H1 (cell line): Measurements from ENCODE around the gene RNF151. TPM values are rescaled to one million over a fixed set of nuclear protein-coding genes. Genes with fewer than 3 reads are reported as not detected.
A peak's percentile ranks its signal among the peaks of the same experiment; 100 is the strongest.

Experiments used
- CTCF ChIA-PET: fragments of 300-600 bp; sonication (Branson Sonifier 250); formaldehyde crosslinking; loops from one replicate; lab custom pipeline; 2021; ENCODE audit not compliant: partially characterized antibody; lab: Charles Lee
- POLR2A ChIA-PET: fragments of 300-600 bp; sonication (Branson Sonifier 250); formaldehyde crosslinking; loops from one replicate; lab custom pipeline; 2021; ENCODE audit warnings: inconsistent platforms; ENCODE audit not compliant: partially characterized antibody; lab: Charles Lee
- DNase-seq, 2 experiments: peaks; one replicate each; pipeline versions ENCODE4 v3.0.0 to v3.0.0-alpha.2; 2010 to 2022; ENCODE audit warnings: low spot score in 2 of 2, low read depth in 1 of 2, mixed read lengths in 1 of 2
- FAIRE-seq: peaks from 2 replicates; lab custom pipeline; 2011; peaks lifted over from hg19 to GRCh38; lab: Jason Lieb, UNC
- H2AFZ ChIP-seq: 2 replicates; pipeline ENCODE4 v1.8.1; 2012; ENCODE audit warnings: low read length, inconsistent platforms
- H2AK5ac ChIP-seq: 2 replicates; pipeline ENCODE4 v1.6.1; 2013; ENCODE audit warnings: low read depth, low read length
- H2BK120ac ChIP-seq: replicated peaks from 2 replicates; pipeline ENCODE3; 2013; ENCODE audit warnings: low read depth, low read length, inconsistent platforms
- H2BK12ac ChIP-seq: 2 replicates; pipeline ENCODE4 v1.6.1; 2013; ENCODE audit warnings: low read depth, low read length
- H2BK15ac ChIP-seq: 2 replicates; pipeline ENCODE4 v1.6.1; 2013; ENCODE audit warnings: low read length
- H2BK20ac ChIP-seq: 2 replicates; pipeline ENCODE4 v1.6.1; 2013; ENCODE audit warnings: low read length
- H2BK5ac ChIP-seq: 2 replicates; pipeline ENCODE4 v1.6.1; 2013; ENCODE audit warnings: low read depth, low read length
- H3K14ac ChIP-seq: 2 replicates; pipeline ENCODE4 v1.6.1; 2013; ENCODE audit warnings: inconsistent platforms; ENCODE audit not compliant: insufficient read length
- H3K18ac ChIP-seq: 2 replicates; pipeline ENCODE4 v1.6.1; 2013; ENCODE audit warnings: low read length; ENCODE audit errors: extremely low read depth
- H3K23ac ChIP-seq: 2 replicates; pipeline ENCODE4 v1.6.1; 2013; ENCODE audit warnings: inconsistent platforms; ENCODE audit not compliant: insufficient read length
- H3K23me2 ChIP-seq: 2 replicates; pipeline ENCODE4 v1.6.1; 2013; ENCODE audit warnings: low read depth, low read length
- H3K27ac ChIP-seq: 2 replicates; pipeline ENCODE4 v1.6.1; 2011; ENCODE audit warnings: low read depth, low read length, inconsistent platforms
- H3K27me3 ChIP-seq, 4 experiments: replicated peaks in 1 of 4; 1 replicate in 1 of 4; 2 replicates in 3 of 4; pipeline versions ENCODE4 v1.6.1 to v1.8.1; 2011 to 2013; ENCODE audit warnings: low read length in 3 of 4, mild to moderate bottlenecking in 3 of 4, inconsistent platforms in 2 of 4, mixed read lengths in 2 of 4, moderate library complexity in 1 of 4; ENCODE audit not compliant: control insufficient read depth in 3 of 4, insufficient read depth in 3 of 4; ENCODE audit errors: extremely low read depth in 1 of 4
- H3K36me3 ChIP-seq, 4 experiments: 2 replicates each; pipeline versions ENCODE4 v1.6.1 to v1.8.1; 2011 to 2013; ENCODE audit warnings: mild to moderate bottlenecking in 4 of 4, low read length in 3 of 4, moderate library complexity in 2 of 4, control low read depth in 1 of 4, inconsistent platforms in 1 of 4; ENCODE audit not compliant: insufficient read depth in 4 of 4, control insufficient read depth in 2 of 4
- H3K4ac ChIP-seq: replicated peaks from 2 replicates; pipeline ENCODE3; 2013; ENCODE audit warnings: low read length, low read depth, mixed read lengths, inconsistent platforms; ENCODE audit not compliant: insufficient read length
- H3K4me1 ChIP-seq, 4 experiments: replicated peaks in 1 of 4; 1 replicate in 1 of 4; 2 replicates in 3 of 4; pipeline versions ENCODE4 v1.6.1 to v1.8.1; 2011 to 2013; ENCODE audit warnings: low read length in 3 of 4, inconsistent platforms in 2 of 4, mixed read lengths in 1 of 4; ENCODE audit not compliant: insufficient read depth in 4 of 4, control insufficient read depth in 3 of 4
- H3K4me2 ChIP-seq, 2 experiments: 2 replicates each; pipeline versions ENCODE4 v1.6.1 to v1.8.1; 2011 to 2013; ENCODE audit warnings: low read depth in 2 of 2, low read length in 2 of 2, control low read depth in 1 of 2, inconsistent platforms in 1 of 2, mild to moderate bottlenecking in 1 of 2; ENCODE audit not compliant: insufficient read depth in 1 of 2
- H3K4me3 ChIP-seq, 4 experiments: fragments of 200-600, 300-600 bp in 1 of 4; sonication (generic), shearing (Covaris generic), sonication (Bioruptor Twin) in 1 of 4; 2 replicates each; pipeline versions ENCODE4 v1.5.1 to v1.8.1; 2011 to 2016; ENCODE audit warnings: low read length in 4 of 4, low read depth in 3 of 4, control low read depth in 2 of 4, inconsistent platforms in 2 of 4, mild to moderate bottlenecking in 2 of 4, mixed read lengths in 1 of 4, moderate library complexity in 1 of 4; ENCODE audit not compliant: insufficient read depth in 2 of 4; ENCODE audit errors: extremely low read depth in 1 of 4
- H3K56ac ChIP-seq: replicated peaks from 2 replicates; pipeline ENCODE3; 2013; ENCODE audit warnings: low read depth, mild to moderate bottlenecking, mixed read lengths, low read length, inconsistent platforms; ENCODE audit not compliant: insufficient read length
- H3K79me1 ChIP-seq: 2 replicates; pipeline ENCODE4 v1.6.1; 2013; ENCODE audit warnings: low read depth, low read length, control low read depth
- H3K79me2 ChIP-seq, 2 experiments: 2 replicates each; pipeline versions ENCODE4 v1.6.1 to v1.8.1; 2012 to 2013; ENCODE audit warnings: low read length in 2 of 2, mild to moderate bottlenecking in 2 of 2, inconsistent platforms in 1 of 2; ENCODE audit not compliant: insufficient read depth in 2 of 2, control insufficient read depth in 1 of 2
- H3K9ac ChIP-seq, 4 experiments: replicated peaks in 1 of 4; 1 replicate in 1 of 4; 2 replicates in 3 of 4; pipeline versions ENCODE4 v1.6.1 to v1.8.1; 2011 to 2013; ENCODE audit warnings: low read depth in 3 of 4, low read length in 3 of 4, control low read depth in 2 of 4, mild to moderate bottlenecking in 2 of 4, moderate library complexity in 2 of 4, inconsistent platforms in 1 of 4; ENCODE audit errors: extremely low read depth in 1 of 4
- H3K9me3 ChIP-seq, 2 experiments: 2 replicates each; pipeline versions ENCODE4 v1.6.1 to v1.8.1; 2012 to 2013; ENCODE audit warnings: mild to moderate bottlenecking in 2 of 2, moderate library complexity in 2 of 2, control low read depth in 1 of 2, inconsistent platforms in 1 of 2, low read depth in 1 of 2, low read length in 1 of 2, mixed read lengths in 1 of 2; ENCODE audit not compliant: insufficient read depth in 2 of 2
- H4K20me1 ChIP-seq, 2 experiments: replicated peaks in 1 of 2; 2 replicates each; pipeline versions ENCODE3 to v1.8.1; 2011 to 2013; ENCODE audit warnings: inconsistent platforms in 2 of 2, low read length in 2 of 2, mild to moderate bottlenecking in 1 of 2; ENCODE audit not compliant: insufficient read depth in 2 of 2, control insufficient read depth in 1 of 2
- H4K5ac ChIP-seq: 2 replicates; pipeline ENCODE4 v1.6.1; 2013; ENCODE audit warnings: low read length, low read depth, mixed read lengths, inconsistent platforms; ENCODE audit not compliant: insufficient read length
- H4K8ac ChIP-seq: 2 replicates; pipeline ENCODE4 v1.8.0; 2013; ENCODE audit warnings: mild to moderate bottlenecking, moderate library complexity, low read length, inconsistent platforms; ENCODE audit not compliant: insufficient read depth; ENCODE audit errors: extremely low read depth
- H4K91ac ChIP-seq: replicated peaks from 2 replicates; pipeline ENCODE3; 2013; ENCODE audit warnings: low read length, mixed read lengths, inconsistent platforms; ENCODE audit not compliant: insufficient read length
- BRCA1 ChIP-seq: IDR thresholded peaks from 2 replicates; pipeline ENCODE4 v1.6.1; 2012; ENCODE audit warnings: low read depth, low read length, improper control_type of control experiment
- CHD1 ChIP-seq: IDR thresholded peaks from 2 replicates; pipeline ENCODE4 v1.6.1; 2012; ENCODE audit warnings: low read depth, low read length, improper control_type of control experiment
- CTBP2 ChIP-seq: IDR thresholded peaks from 2 replicates; pipeline ENCODE4 v1.7.0; 2011; ENCODE audit warnings: borderline replicate concordance, mild to moderate bottlenecking, moderate library complexity, mixed read lengths, low read length; ENCODE audit not compliant: insufficient read depth, insufficient read length
- FOSL1 ChIP-seq: IDR thresholded peaks from 2 replicates; pipeline ENCODE4 v1.6.1; 2011; ENCODE audit warnings: mild to moderate bottlenecking, low read depth, low read length, moderate library complexity; ENCODE audit not compliant: insufficient read depth
- HDAC6 ChIP-seq: IDR thresholded peaks from one replicate; pipeline ENCODE4 v1.7.1; 2012; ENCODE audit warnings: low read depth, mild to moderate bottlenecking, inconsistent platforms, low read length, moderate library complexity
- KDM4A ChIP-seq: IDR thresholded peaks from one replicate; pipeline ENCODE4 v1.7.1; 2012; ENCODE audit warnings: low read depth, mild to moderate bottlenecking, moderate library complexity, low read length, inconsistent platforms; ENCODE audit not compliant: severe bottlenecking
- MAFK ChIP-seq: IDR thresholded peaks from 2 replicates; pipeline ENCODE4 v1.6.1; 2012; ENCODE audit warnings: low read depth, mild to moderate bottlenecking, improper control_type of control experiment, low read length
- POLR2A ChIP-seq, 2 experiments: IDR thresholded peaks; 1 replicate in 1 of 2; 2 replicates in 1 of 2; pipeline ENCODE4 v1.6.1; 2011; ENCODE audit warnings: low read depth in 2 of 2, low read length in 2 of 2, mild to moderate bottlenecking in 2 of 2; ENCODE audit errors: control extremely low read depth in 1 of 2
- POU5F1 ChIP-seq: IDR thresholded peaks from 2 replicates; pipeline ENCODE4 v1.6.1; 2011; ENCODE audit warnings: low read depth, mild to moderate bottlenecking, low read length, moderate library complexity
- RXRA ChIP-seq: IDR thresholded peaks from 2 replicates; pipeline ENCODE4 v1.6.1; 2011; ENCODE audit warnings: low read depth, mild to moderate bottlenecking, low read length, moderate library complexity; ENCODE audit not compliant: insufficient read depth
- TAF7 ChIP-seq: optimal IDR thresholded peaks from 2 replicates; pipeline ENCODE3; 2011; ENCODE audit warnings: low read depth, mild to moderate bottlenecking, inconsistent platforms, low read length, moderate library complexity, borderline replicate concordance
- YY1 ChIP-seq: IDR thresholded peaks from 2 replicates; pipeline ENCODE4 v1.6.1; 2011; ENCODE audit warnings: low read depth, mild to moderate bottlenecking, low read length
- WGBS, 2 experiments: shearing (Covaris generic) in 1 of 2; methylation state at CpG; one replicate each; pipeline versions ENCODE4 v1.1.6 to v1.1.7; 2013 to 2015; ENCODE audit warnings: low lambda C conversion rate in 2 of 2, mixed read lengths in 2 of 2, inconsistent platforms in 1 of 2, low coverage in 1 of 2, missing lambda C conversion rate in 1 of 2; ENCODE audit not compliant: insufficient replicate concordance in 2 of 2, insufficient coverage in 1 of 2, insufficient read length in 1 of 2; ENCODE audit errors: extremely low coverage in 1 of 2, missing lambda C conversion rate in 1 of 2; 5-methylcytosine and 5-hydroxymethylcytosine counted together
- polyA plus RNA-seq, 7 experiments: library from polyadenylated mRNA; depleted of rRNA in 3 of 7; stranded (reverse) in 5 of 7; unstranded in 2 of 7; fragments of >200 nt in 5 of 7; fragments of 200-250 nt in 2 of 7; gene quantifications; 1 replicate in 5 of 7; 2 replicates in 1 of 7; 4 replicates in 1 of 7; pipeline versions ENCODE4 v1.2.1 to v1.2.3, GENCODE V29; 2011 to 2013; ENCODE audit warnings: missing spikeins in 2 of 7, mixed read lengths in 2 of 7
- total RNA-seq: library from RNA; stranded (reverse); fragmentation: NEBNext Ultra II Directional; extraction: Animal tissue kit (Norgen Biotek cat#: 25700); gene quantifications from 2 replicates; pipeline ENCODE4 v1.2.1, GENCODE V29; 2021

The RNF151 gene
- total and polyA plus RNA-seq, 2 of the 8 experiments (the other 6 are each of a cell fraction or from before 2014, with no cell fraction given), result not detected

DNA sequence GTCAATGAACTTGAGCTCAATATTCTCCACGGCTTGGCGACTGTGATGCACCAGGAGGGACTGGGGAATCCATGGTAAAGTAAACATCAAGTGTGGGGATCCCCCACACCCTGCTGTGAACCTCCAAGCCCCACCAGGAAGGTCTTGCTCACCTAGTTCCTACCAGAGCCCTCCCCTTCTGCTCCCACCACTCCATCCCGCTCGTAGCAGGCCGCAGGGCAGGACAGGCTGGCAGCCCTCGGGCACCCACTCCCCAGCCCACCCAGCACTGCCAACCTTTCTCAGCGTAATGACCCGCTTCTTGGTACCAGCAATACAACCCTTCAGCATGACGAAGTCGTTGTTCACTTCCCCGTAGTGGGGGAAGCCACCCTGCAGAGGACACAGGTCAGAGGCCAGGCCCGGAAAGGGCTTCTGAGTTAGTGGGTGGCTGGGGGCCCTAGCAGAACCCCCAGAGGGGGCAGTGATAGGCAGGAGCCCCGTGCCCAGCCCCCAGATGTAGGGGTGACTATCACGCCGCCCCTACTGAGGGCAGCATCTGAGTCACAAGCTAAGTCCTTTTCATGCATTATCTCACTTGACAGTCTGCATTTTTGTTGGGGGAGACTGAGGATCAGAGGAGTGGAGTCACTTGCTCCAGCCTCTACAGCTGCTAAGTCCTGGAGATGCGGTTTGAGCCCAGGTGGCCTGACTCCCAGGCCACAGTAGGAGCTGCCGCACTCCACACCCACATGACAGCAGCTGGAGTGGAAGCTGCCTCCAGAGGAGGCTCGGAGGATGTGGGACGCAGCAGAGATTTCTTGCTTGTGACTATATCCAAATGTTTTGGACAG, 20.9 kb upstream of the RNF151 start:
- H3K36me3 ChIP-seq, result no peaks in the 10 kb centered on the region
- H3K27me3 ChIP-seq, result peaks cover 0 to 2% (median 0%) of the 10 kb centered on the region in 4 experiments; a peak in 1 of 7 replicates
- H4K5ac ChIP-seq, result no peak overlapping the region
- H4K91ac ChIP-seq, result no peak overlapping the region
- DNase-seq (no peak), FAIRE-seq (no peak)
- no peak overlapping the region for H3K18ac ChIP-seq
- H3K4me1 ChIP-seq, result peaks cover 0 to 11% (median 6%) of the 10 kb centered on the region in 4 experiments; a peak in 5 of 7 replicates
- H2BK20ac ChIP-seq, result no peak overlapping the region
- no peak overlapping the region for H3K14ac ChIP-seq
- WGBS, 2 experiments, result 89% methylated on average over 19 of the region's 19 CpGs; no CpG with 5 or more reads in 1 of the 2 experiments
- H3K79me2 ChIP-seq, result no peaks in the 10 kb centered on the region
- H4K8ac ChIP-seq, result 0 out of 2 replicates have a peak overlapping the region, but pooled peaks have one; percentile 78
- H4K20me1 ChIP-seq, result peaks cover 0 to 4% of the 10 kb centered on the region in 2 experiments
- no peak overlapping the region for H2BK5ac ChIP-seq
- no peak overlapping the region for H3K9ac ChIP-seq
- H3K4me2 ChIP-seq, result no peak overlapping the region
- H3K9me3 ChIP-seq, result no peaks in the 10 kb centered on the region
- no peak overlapping the region for H3K23ac ChIP-seq
- peak overlapping the region; percentile 29; the same call in 1 of the 2 replicates for H2BK15ac ChIP-seq
- H2BK120ac ChIP-seq, result no peak overlapping the region
- peaks cover 6% of the 10 kb centered on the region; the same call in 1 of the 2 replicates for H3K23me2 ChIP-seq
- H3K27ac ChIP-seq, result no peak overlapping the region
- no peak overlapping the region for H3K4me3 ChIP-seq
- no peak overlapping the region for H2AK5ac ChIP-seq
- 0 out of 2 replicates have a peak overlapping the region, but pooled peaks have one; percentile 9 for H2BK12ac ChIP-seq
- POLR2A ChIA-PET, result interaction anchor here (1.1 to 11.7 kb wide), 4 partner anchors 14 to 119 kb away, joined by 3 to 336 read pairs (median 4); partner anchors contain the start of genes FAHD1, HAGH, NDUFB10 and RNF151
- H3K79me1 ChIP-seq, result no peaks in the 10 kb centered on the region
- H3K56ac ChIP-seq, result no peak overlapping the region
- H3K4ac ChIP-seq, result no peak overlapping the region
- CTCF ChIA-PET, result interaction anchor here (0.7 to 2.9 kb wide), 18 partner anchors 11 to 204 kb away, joined by 3 to 14 read pairs (median 3); partner anchors contain the start of genes NDUFB10 and RPS2
- no peak overlapping the region for H2AFZ ChIP-seq
- TF ChIP-seq CHD1, result no peak
- TF ChIP-seq FOSL1, result no peak
- TF ChIP-seq YY1, result no peak
- no peak for TF ChIP-seq HDAC6
- TF ChIP-seq KDM4A, result no peak
- no peak for TF ChIP-seq RXRA
- TF ChIP-seq TAF7, result no peak
- no peak for TF ChIP-seq BRCA1
- no peak for TF ChIP-seq MAFK
- no peak for TF ChIP-seq POLR2A (IDR thresholded peaks at IDR 0.05; ENCODE audit: control extremely low read depth in 1 of 2, low read depth in 2 of 2, low read length in 2 of 2)
- no peak for TF ChIP-seq POU5F1
- no peak for TF ChIP-seq CTBP2
